Hematopoietic multipotent progenitor cell treated with erythropoietin and hydrocortisone succinate and interleukin-3 and kit ligand, for 6 days (in vitro differentiated cells): ENCODE data around the gene EHMT1.

Experiments used
- DNase-seq: peaks from one replicate; pipeline ENCODE4 v3.0.0-alpha.2; 2015

Gene EHMT1

DNA sequence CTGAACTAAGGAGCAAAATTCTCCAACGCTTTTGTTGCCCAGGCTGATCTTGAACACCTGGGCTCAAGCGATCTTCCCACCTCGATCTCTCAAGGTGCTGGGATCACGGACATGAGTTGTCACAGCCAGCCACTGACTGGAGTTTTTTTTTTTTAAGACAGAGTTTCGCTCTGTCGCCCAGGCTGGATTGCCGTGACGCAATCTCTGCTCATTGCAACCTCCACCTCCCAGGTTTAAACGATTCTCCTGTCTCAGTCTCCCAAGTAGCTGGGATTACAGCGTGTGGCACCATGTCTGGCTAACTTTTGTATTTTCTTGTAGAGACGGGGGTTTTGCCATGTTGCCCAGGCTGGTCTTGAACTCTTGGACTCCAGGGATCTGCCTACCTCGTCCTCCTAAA is 58.2 kb downstream of the EHMT1 start:
- DNase-seq, result no peak

DNA sequence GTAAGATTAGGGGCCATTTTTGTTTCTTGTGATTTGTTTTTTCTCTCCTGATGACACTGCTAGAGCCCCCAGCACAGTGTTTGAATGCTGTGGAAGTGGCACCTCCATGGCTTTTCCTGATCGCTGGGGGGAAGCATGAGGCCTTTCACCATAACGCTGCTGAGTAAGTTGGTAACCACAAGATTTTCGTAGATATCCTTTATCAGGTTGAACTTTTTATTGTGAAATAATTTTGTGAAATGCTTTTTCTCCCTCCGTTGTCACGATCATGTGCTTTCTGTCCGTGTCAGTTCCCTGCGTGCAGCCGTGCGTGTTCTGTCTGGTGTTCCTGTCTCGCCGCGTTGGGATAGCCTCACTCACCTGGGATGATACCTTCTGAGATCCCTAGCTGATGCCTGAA is 59.4 kb downstream of the EHMT1 start:
- DNase-seq, result peak; percentile 71

DNA sequence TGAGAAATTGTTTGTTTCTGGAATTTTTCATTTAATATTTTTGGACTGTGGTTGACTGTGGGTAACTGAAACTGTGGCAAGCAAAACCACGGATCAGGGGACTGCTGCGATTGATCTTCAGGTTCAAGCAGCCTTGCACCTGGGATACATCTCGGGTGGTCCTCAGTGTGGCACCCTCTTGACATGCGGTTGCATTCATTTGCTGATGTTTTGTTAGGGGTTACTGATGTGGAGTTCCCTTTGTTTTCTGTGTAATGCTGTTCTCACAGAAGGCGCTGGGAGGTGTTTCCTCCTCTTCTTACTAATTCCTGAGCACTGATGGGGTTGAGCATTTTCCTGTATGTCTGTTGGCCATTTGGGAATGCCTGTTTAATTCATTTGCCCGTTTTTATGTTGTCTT is 60.4 kb downstream of the EHMT1 start:
- no peak for DNase-seq

DNA sequence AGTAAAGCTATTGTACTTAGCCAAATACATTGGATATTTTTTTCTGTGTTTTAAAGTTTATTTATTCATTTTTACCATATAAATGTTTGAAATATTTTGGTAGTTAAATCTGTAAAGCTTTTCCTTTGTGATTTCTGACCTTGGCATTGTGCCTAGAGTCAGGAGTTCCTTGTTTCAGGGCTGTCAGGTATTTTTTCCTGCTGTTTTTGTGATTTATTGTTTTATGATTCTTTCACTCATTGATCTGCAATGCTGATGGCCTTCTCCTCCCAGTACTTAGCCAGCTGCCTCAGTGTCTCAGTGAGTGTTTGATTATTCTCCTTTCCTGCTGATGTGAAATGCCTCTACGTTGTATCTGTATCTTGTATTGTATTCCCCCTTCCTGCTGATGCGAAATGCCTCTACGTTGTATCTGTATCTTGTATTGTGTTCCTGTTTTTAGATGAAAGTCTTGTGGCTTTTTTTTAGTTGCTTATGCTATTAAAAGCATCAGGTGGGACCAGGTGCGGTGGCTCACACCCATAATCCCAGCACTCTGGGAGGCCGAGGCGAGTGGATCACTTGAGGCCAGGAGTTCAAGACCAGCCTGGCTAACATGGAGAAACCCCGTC is 61.0 kb downstream of the EHMT1 start:
- DNase-seq, result no peak

DNA sequence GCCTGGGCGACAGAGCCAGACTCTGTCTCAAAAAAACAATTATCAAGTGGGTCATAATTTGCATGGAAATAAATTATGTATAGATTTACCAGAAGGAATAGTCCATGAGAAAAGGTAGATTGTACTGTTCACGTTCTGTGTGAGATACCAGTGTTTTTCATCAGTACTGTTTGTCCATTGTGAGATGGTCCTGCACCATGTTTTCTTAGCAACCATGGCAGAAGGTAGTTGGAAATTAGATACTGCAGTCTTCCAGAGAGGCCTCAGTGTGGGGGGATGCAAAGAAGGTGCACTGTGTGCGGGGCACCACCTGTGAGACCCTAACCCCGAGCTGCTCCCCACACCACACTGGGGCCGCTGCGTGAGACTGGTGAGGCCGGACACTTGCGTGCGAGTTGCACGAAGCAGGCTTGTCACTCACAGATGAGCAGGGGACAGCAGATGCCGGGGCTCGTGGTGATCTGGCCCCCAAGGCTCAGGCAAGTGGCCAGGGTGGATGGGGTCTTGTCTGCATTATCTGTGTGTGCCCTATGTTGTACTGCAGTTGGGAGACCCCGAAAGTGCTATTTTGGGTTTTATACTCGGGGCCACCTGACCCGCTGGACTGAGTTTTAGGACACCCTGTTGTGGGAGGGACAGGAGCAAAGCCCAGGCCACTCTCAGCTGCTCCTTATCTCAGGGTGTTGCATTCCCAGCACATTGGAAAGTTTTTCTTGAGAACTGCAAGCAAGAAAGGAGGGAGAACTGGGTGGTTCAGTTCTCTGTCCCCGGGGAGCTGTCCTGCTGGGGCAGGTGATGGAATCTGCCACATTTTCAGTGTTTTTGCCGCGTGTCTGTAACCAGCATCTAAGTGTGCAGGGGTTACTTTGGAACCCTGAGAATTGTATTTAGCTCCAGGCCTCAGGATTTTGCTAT is 61.9 kb downstream of the EHMT1 start:
- no peak for DNase-seq

DNA sequence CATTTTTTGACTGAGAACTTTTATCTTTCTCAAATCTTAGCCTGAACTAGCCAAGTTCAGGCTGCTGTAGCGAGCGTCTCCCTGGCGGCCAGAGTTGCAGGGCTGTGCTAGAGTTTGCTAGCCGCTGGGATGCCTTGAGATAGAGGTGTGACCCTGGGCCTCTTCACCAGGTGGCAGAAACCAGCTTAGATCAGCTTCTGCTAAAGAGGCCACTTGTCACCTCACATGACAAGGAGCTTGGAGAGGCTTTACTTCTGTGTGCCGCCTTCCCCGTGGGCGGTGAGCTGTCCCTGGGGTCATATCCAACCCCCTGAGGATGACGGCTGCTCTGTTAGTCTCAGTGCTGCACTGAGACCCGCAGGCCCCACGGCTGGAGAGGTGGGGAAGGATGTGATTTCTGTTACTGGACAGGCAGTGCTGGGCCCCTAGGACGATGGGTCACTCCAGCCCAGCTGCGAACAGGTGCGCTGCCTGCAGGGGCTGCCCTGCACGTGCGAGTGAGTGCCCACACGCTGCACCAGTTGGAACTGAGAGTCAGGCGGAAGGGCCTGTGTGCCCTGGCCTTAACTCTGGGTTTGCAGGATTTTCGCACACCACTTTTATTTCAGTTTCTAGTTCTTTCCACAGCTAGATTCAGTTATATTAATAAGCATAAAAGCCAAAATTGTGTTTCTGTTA is 63.8 kb downstream of the EHMT1 start:
- no peak for DNase-seq

DNA sequence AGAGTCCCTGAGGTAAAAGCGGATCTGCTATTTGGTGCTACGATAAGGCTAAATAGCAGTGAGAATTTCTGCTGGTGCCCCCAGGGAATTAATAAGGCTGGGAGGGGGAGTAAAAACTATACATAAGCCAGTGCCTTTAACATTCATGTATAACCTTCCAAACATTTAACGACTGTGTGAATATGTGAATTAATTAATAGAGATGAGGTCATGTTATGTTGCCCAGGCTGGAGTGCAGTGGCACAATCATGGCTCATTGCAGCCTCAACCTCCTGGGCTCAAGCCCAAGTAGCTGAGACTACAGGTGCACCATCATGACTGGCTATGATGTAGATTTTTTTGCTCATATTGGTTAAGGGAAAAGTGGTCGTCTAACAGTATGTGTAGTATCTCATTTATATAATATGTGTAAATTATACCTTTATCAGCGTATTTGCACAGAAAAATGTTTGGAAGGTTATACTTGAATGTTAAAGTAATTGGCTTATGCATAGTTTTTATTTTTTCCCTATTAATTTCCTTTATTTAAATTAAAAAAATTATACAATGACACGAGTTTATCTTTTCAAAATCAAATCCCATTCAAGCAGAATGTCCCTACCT is 64.6 kb downstream of the EHMT1 start:
- no peak for DNase-seq

DNA sequence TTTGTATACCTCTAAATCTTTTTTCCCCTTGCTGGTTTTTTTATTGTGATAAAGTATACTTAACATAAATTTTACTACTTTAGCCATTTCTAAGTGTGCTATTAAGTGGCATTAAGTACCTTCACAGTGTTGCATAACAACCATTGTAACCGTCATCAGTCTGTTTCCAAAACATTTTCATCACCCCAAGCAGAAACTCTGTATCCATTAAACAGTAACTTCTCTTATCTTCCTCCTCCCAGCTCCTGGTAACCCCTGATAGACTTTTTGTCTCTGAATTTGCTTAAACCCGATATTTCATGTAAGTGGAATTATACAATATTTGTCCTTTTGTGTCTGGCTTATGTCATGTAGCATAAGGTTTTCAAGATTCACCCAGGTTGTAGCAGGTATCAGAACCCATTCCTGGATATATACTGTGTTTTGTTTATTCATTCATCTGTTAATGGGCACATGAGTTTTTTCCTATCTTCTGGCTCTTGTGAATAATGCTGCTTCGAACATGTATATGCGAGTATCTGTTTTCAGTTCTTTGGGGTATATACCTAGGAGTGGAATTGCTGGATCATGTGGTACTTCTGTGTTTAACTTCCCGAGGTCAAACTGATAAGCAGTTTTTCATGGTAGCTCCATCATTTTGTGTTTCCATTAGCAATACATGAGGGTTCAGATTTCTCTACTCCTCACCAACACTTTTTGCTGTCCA is 66.4 kb downstream of the EHMT1 start:
- peak; percentile 75 for DNase-seq

DNA sequence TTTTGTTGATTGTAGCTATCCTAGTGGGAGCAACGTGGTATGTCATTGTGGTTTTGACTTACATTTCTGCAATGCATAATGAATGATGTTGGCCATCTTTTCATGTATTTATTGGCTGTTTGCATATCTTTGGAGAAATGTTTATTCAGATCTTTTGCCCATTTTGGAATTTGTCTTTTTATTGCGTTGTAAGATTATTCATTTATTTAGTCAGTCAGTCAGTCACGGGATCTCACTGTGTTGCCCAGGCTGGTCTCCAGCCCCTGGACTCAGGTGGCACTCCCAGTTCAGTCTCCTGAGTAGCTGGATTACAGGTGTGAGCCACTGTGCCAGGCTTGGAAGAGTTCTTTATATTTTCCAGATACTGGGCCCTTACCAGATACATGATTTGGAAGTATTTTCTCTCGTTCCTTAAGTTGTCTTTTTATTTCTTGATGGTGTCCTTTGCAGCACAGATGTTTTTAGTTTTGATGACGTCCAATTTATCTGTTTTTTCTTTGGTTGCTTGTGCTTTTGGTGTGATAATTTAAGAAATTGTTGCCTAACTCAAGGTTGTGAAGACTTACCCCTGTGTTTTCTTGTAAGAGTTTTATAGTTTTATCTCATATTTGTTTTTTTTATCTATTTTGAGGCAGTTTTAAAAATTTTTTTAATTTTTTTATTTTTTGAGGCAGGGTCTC is 67.1 kb downstream of the EHMT1 start:
- no peak for DNase-seq

DNA sequence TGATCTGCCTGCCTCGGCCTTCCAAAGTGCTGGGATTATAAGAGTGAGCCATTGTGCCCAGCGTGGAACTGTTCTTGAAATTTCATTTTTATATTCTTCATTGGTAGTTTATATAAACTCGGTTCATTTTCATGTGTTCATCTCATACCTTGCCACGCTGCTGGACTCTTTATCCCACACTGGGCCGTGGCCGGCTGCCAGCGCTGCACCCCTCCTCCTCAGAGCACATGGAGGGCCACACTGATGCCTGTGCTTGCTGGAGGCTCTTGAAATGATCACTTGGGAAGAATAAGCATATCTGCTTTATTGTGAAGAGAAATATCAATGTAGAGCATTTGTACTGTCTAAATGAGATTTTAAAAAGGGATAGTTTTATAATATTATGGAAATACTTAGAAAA is 69.5 kb downstream of the EHMT1 start:
- DNase-seq, result no peak

DNA sequence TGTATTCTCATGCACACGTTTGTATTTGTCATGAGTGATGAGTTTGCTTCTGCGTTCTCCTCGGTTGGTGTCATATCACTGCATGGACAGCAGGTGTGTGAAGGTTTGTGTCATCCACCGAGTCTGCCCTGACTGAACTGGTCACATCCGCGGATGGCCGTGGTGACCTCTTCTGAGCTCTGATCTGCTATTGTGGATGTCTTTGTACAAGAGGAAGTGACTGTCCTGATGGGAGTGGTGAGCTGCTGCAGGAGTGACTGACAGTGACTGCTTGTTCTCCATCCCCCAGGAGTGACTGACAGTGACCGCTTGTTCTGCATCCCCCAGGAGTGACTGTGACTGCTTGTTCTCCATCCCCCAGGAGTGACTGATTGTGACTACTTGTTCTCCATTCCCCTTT is 69.9 kb downstream of the EHMT1 start:
- no peak for DNase-seq

DNA sequence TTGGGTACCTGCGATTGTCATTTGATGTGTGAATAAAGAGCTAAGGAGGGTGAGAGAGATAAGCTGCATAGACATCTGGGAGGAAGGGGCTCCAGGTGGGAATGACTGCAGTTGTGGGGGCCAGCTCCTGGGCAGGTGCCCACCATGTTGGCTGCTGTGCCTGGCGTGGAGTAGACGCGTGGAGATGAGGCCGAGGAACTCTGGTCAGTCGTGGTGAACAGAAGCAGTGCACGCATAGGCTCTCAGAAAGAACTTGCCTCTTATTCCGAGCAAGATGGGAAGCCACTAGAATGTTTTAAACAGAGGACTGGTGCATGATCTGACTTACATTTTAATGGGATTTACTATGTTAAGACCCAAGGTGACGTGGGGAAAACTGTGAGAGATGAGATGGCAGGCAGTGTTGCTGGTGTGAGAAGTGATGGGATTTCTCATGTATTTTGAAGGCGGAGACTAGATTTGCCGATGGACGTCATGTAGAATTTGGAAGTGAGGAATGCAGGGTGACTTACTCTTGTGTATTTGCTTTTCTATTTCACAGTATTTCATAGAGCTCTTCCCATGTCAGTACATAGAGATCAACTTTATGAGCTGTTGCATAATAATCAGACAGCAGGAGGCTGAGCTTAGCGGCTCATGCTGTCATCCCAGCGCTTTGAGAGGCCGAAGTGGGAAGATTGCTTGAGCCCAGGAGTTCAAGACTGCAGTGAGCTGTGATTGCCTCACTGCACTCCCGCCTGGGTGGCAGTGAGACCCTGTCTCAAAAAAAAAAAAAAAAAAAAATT is 71.1 kb downstream of the EHMT1 start:
- DNase-seq, result no peak

DNA sequence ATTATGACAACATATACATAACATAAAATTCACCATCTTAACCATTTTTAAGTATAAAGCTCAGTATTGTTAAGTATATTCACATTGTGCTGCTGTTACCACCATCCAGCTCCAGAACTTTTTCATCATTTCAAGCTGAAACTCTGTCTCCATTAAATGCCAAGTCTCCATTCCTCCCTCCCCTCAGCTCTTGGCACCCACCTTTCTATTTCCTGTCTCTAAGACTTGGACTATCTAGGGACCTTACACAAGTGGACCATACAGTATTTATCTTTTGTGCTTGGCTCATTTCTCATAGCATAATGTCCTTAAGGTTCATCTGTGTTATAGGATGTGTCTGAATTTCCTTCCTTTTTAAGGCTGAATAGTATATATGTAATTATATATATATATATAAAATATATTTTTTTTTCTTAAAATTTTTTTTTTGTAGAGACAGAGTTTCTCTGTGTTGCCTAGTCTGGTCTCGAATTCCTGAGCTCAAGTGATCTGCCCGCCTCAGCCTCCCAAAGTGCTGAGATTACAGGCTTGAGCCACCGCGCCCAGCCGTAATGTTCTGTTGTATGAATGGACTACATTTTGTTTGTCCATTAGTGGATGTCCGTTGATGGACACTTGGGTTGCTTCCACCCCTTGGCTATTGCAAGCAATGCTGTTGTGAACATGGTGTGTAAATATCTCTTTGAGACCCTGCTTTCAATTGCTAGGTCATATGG is 72.3 kb downstream of the EHMT1 start:
- DNase-seq, result no peak

DNA sequence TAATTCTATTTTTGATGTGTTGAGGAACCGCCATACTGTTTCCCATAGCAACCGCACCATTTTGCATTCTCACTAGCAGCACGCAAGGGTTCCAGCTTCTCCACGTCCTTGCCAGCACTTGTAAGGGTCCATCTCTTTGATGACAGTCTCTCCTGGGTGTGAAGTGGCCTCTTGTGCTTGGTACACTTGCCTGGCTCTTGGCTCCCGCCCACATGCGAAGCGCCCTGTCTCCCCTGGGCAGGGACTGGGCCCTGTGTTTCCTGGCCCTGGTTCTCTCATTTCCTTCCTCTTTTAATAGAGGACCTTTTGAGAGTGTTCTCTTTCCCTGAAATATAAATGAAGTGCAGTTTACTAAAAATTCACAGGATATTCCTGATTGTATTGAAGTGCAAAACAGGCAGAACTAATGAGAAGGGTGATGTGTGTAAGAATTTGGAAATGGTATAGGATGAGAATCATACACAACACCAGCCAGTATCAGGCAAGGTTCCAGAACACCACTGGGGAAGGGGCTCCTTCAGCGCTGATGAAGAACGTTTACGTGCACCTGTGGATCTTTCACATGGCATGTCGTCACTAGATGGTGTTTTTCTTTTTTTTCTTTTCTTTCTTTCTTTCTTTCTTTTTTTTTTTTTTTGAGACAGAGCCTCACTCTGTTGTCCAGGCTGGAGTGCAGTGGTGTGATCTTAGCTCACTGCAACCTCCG is 73.0 kb downstream of the EHMT1 start:
- DNase-seq, result peak; percentile 54

DNA sequence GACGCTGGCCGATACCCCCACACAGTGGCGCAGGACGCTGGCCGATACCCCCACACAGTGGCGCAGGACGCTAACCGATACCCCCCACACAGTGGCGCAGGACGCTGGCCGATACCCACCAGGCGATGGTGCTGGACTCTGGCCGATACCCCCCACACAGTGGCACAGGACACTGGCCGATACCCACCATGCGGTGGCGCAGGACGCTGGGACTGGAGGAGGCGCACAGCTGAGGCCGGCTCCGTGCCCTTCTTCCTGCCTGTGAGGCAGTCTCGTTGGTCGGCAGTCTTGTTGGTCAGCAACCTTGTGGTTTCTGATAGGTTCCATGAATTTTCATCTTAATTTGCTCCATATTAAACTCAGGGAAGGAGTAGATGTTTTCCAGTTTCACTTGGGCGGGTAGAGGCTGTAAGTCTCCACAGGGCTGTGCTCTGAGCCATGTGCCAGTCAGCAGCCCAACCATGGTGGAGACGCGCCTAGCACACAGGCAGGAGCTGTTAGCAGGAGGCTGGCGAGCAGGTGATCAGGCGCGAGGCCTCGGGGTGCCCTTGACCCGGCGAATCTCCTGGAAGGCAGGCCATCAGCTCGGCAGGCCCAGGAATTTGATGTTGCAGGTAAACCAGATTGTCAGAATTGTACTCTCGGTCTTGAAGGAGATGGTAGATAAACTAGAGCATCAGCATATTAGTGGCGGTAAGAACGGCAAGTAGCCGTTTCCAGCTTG is 75.6 kb downstream of the EHMT1 start:
- DNase-seq, result no peak

DNA sequence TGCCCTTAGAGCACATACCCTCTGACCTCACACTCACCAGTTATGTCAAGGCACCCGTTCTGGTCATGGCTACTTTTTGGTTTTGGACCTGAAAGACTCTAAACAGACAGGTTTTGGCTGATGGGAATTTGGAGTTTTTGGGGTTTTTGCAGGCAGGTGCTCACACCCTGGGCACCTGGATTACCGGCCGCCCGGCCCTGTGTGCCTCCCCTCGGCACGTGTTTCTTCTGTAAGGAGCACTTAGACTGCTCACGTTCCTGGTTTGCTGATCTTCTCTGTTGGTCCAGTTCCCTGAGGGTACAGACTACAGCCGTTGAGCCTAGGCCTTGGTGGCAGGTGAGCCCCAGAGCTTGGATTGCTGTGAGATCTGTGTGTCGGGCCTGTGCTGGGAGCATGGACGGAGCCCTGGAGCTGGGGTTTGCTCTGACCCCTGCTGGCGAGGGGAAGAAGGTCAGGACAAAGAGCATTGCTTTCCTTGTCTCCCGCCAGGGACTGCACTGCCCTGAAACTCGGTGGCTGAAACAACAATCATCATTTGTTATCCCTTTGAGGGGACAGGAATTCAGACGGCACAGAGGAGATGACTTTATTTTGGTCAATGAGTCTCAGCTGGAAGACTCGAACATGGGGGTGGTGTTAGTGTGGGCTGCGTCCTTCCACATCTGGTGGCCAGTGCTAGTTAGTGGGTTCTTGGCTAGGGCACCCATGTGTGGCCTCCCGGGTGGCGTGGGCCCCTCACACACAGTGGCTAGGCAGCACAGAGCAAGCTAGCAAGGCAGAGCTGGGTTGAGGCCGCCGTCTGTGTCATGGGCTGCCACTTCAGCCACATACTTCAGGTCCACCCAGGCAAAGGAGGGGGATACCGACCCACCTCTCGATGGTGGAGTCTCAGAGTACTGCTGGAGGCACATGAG is 76.4 kb downstream of the EHMT1 start:
- DNase-seq, result peak; percentile 82

DNA sequence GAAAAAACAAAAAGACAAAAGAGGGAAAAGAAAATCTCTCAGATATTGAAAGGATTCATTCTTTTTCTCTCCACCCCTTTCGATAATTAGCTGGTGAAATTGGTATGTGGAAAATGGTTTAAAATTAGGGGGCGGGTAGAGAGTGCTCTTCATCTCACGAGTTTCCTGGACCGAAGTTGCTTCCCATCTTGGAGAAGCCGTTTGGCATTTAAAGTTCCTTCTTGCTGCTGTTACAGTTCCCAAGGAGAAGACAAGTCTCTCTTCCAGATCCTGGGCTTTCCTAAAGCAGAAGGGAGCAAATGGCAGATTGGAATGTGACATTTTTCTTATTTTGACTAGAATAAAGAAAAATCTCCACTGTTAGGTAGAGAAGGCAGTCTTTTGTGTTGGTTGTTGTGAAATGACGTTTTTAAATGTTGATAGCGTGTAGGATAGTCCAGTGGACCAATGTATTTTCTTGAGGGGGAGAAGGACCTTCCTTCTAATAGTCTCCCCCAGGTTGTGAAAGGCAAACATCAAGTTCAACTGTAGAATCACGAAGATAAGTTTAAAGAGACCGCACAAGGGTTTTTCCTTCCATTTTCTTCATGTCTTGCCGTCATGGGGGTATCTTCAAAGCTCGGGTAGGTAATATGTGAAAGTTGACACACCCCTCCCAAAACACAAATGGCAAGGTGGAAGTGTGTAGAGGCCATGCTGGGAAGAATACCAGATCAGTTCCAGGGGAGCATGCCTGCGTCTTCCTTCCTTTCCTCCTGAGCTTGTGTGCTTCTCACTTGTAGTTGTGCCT is 77.5 kb downstream of the EHMT1 start:
- no peak for DNase-seq
